ENCODE data around the gene POLR2B. TPM values are rescaled to one million over a fixed set of nuclear protein-coding genes. Genes with fewer than 3 reads are reported as not detected.

Gene POLR2B
- total and polyA plus RNA-seq, 2 of the 8 experiments (the other 6 are each of a cell fraction or from before 2014, with no cell fraction given) = 59.3 to 115 TPM

GRCh38 chr4:57065730-57066482 lies 87.2 kb downstream of the POLR2B start:
- Histone ChIP-seq H4K5ac (ENCODE audit: insufficient read length, low read depth, low read length) (no peak overlapping the region), H2BK120ac (replicated peaks; ENCODE audit: low read depth, low read length) (no peak overlapping the region), H2BK5ac (ENCODE audit: low read depth, low read length) (no peak overlapping the region), H3K14ac (ENCODE audit: insufficient read length) (no peak overlapping the region), H3K9me3 (ENCODE audit: insufficient read depth in 2 of 2, low read depth in 1 of 2, low read length in 1 of 2) (no peaks in the 10 kb centered on the region), H3K27ac (ENCODE audit: low read depth, low read length) (no peak overlapping the region), H3K79me1 (ENCODE audit: low read depth, low read length) (no peaks in the 10 kb centered on the region), H4K91ac (replicated peaks; ENCODE audit: insufficient read length, low read length) (no peak overlapping the region), H3K79me2 (ENCODE audit: control insufficient read depth in 1 of 2, insufficient read depth in 2 of 2, low read length in 2 of 2) (no peaks in the 10 kb centered on the region), H3K4ac (replicated peaks; ENCODE audit: insufficient read length, low read depth, low read length) (no peak overlapping the region), H2BK12ac (ENCODE audit: low read depth, low read length) (no peak overlapping the region), H3K18ac (ENCODE audit: extremely low read depth, low read length) (no peak overlapping the region), H4K8ac (ENCODE audit: extremely low read depth, insufficient read depth, low read length) (no peak overlapping the region), H3K4me1 (replicated peaks in 1 of 4; ENCODE audit: control insufficient read depth in 3 of 4, insufficient read depth in 4 of 4, low read length in 3 of 4) (no peaks in the 10 kb centered on the region), H3K4me3 (ENCODE audit: extremely low read depth in 1 of 4, insufficient read depth in 2 of 4, low read depth in 3 of 4, low read length in 4 of 4) (no peak overlapping the region), H3K27me3 (replicated peaks in 1 of 4; ENCODE audit: control insufficient read depth in 3 of 4, extremely low read depth in 1 of 4, insufficient read depth in 3 of 4, low read length in 3 of 4) (no peaks in the 10 kb centered on the region), H2BK15ac (ENCODE audit: low read length) (no peak overlapping the region), H3K56ac (replicated peaks; ENCODE audit: insufficient read length, low read depth, low read length) (no peak overlapping the region), H4K20me1 (replicated peaks in 1 of 2; ENCODE audit: control insufficient read depth in 1 of 2, insufficient read depth in 2 of 2, low read length in 2 of 2) (no peaks in the 10 kb centered on the region), H2AFZ (ENCODE audit: low read length) (no peak overlapping the region), H2BK20ac (ENCODE audit: low read length) (no peak overlapping the region), H3K23me2 (ENCODE audit: low read depth, low read length) (no peaks in the 10 kb centered on the region), H3K23ac (ENCODE audit: insufficient read length) (no peak overlapping the region), H2AK5ac (ENCODE audit: low read depth, low read length) (no peak overlapping the region), H3K4me2 (ENCODE audit: insufficient read depth in 1 of 2, low read depth in 2 of 2, low read length in 2 of 2) (no peak overlapping the region), H3K36me3 (ENCODE audit: control insufficient read depth in 2 of 4, insufficient read depth in 4 of 4, low read length in 3 of 4) (no peaks in the 10 kb centered on the region), H3K9ac (replicated peaks in 1 of 4; ENCODE audit: extremely low read depth in 1 of 4, low read depth in 3 of 4, low read length in 3 of 4) (no peak overlapping the region)
- ChIA-PET CTCF (ENCODE audit: partially characterized antibody) (interaction anchor here (1.0 to 2.4 kb wide), 4 partner anchors 17 to 128 kb away, joined by 3 to 8 read pairs (median 4); no protein-coding TSS in a partner anchor), POLR2A (ENCODE audit: partially characterized antibody) (no interaction called here)
- FAIRE-seq = no peak
- TF ChIP-seq RBBP5 (IDR thresholded peaks at IDR 0.05; ENCODE audit: borderline replicate concordance, low read depth, low read length) (no peak), JUND (IDR thresholded peaks at IDR 0.05; ENCODE audit: low read length) (no peak), POU5F1 (IDR thresholded peaks at IDR 0.05; ENCODE audit: low read depth, low read length) (no peak), BCL11A (IDR thresholded peaks at IDR 0.05; ENCODE audit: low read depth in 2 of 2, low read length in 2 of 2) (no peak), SIN3A (conservative IDR thresholded peaks at IDR 0.05 in 1 of 2, IDR thresholded peaks at IDR 0.05 in 1 of 2; ENCODE audit: low read depth in 1 of 2, low read length in 2 of 2) (no peak)
- 94% methylated on average over 5 of the region's 5 CpGs; no CpG with 5 or more reads in 1 of the 2 experiments for WGBS, 2 experiments (ENCODE audit: extremely low coverage in 1 of 2, insufficient coverage in 1 of 2, insufficient read length in 1 of 2, insufficient replicate concordance in 2 of 2, low coverage in 1 of 2, low lambda C conversion rate in 2 of 2, missing lambda C conversion rate in 1 of 2)
- no peak for DNase-seq (ENCODE audit: low read depth in 1 of 2, low spot score in 2 of 2)
